Measurements from ENCODE around the gene TRIM59. TPM values are rescaled to one million over a fixed set of nuclear protein-coding genes. Genes with fewer than 3 reads are reported as not detected.

Gene TRIM59
- total and polyA plus RNA-seq, 10 donors: 3.3 to 21.4 (median 11.9) TPM

- peaks cover 0 to 8% (median 0%) of the 10 kb centered on the region in 6 donors for H3K4me1 ChIP-seq
- no peak overlapping the region for H3K27ac ChIP-seq
- H3K27me3 ChIP-seq (replicated peaks in 1 of 7): no peaks in the 10 kb centered on the region
- H3K36me3 ChIP-seq: no peaks in the 10 kb centered on the region
- intact Hi-C loops (cut with DNase I; ENCODE audit: low total_unique reads): no loop called here
- no peak overlapping the region for H3K4me3 ChIP-seq
- 89 to 95% (median 93%) methylated on average over 10 of the region's 10 CpGs for WGBS, 5 donors
- no peaks in the 10 kb centered on the region for H3K9me3 ChIP-seq
- TF ChIP-seq POLR2AphosphoS5 (IDR thresholded peaks at IDR 0.05) (no peak), CTCF (IDR thresholded peaks at IDR 0.05 in 8 of 11, conservative IDR thresholded peaks at IDR 0.05 in 3 of 11) (no peak), POLR2A (IDR thresholded peaks at IDR 0.05) (no peak)
- DNase-seq: no peak
Measured at GRCh38 chr3:160479376-160479775, 29.8 kb upstream of the TRIM59 start.

DNA sequence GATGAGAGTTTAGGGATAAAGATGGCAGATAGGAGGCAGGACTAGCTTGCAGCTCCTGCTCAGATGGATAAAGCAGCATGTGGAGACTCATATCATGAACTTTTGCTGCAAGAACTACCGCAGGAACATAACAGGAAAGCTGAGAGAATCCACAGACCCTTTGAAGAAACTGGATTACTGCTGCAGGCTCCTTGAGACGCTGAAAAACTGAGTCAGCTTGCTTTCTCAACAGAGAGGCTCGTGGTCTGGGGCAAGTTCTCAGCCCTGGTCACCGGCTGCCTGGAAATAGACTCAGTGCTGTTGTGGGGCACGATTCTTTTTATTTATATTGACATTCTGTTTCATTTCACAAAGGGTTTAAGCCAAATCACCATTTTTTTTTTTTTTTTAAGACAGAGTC, 28.8 kb upstream of the TRIM59 start:
- Histone ChIP-seq H3K27me3 (replicated peaks in 1 of 7) (no peaks in the 10 kb centered on the region), H3K4me3 (no peak overlapping the region), H3K27ac (no peak overlapping the region), H3K4me1 (peaks cover 0 to 8% (median 0%) of the 10 kb centered on the region in 6 donors), H3K36me3 (no peaks in the 10 kb centered on the region), H3K9me3 (no peaks in the 10 kb centered on the region)
- no peak for DNase-seq
- intact Hi-C loops (cut with DNase I; ENCODE audit: low total_unique reads): no loop called here
- TF ChIP-seq POLR2A (IDR thresholded peaks at IDR 0.05) (no peak), POLR2AphosphoS5 (IDR thresholded peaks at IDR 0.05) (no peak)
- WGBS, 5 donors: 66 to 88% (median 80%) methylated on average over 5 of the region's 5 CpGs

DNA sequence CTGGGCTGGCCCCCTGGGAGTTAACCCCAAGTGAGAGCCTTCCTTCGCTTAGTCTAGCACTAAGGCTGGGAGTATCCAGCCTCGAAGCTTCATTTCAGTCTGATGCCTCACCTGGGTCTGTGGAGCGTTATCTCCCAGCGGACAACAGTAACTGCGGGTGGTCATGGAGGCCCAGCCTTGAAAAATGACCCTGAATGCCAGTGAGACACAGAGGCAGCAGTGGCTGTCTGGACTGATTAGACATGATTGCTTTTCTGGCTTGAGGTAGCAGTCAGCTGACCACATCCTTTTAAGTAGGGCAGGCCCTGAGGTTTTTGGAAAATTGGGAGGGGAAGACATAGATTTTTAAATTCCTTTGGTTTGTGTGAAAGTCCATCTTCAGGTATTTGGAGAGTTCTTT, 28.2 kb upstream of the TRIM59 start:
- no peak for DNase-seq
- H3K4me1 ChIP-seq: peaks cover 0 to 8% (median 0%) of the 10 kb centered on the region in 6 donors
- intact Hi-C loops (cut with DNase I; ENCODE audit: low total_unique reads): no loop called here
- no peak for TF ChIP-seq POLR2AphosphoS5 (IDR thresholded peaks at IDR 0.05)
- no peak for TF ChIP-seq POLR2A (IDR thresholded peaks at IDR 0.05)
- WGBS, 5 donors: 47 to 96% (median 81%) methylated on average over 5 of the region's 5 CpGs
- H3K9me3 ChIP-seq: no peaks in the 10 kb centered on the region
- H3K27ac ChIP-seq: no peak overlapping the region
- H3K27me3 ChIP-seq (replicated peaks in 1 of 7): no peaks in the 10 kb centered on the region
- H3K4me3 ChIP-seq: no peak overlapping the region
- H3K36me3 ChIP-seq: no peaks in the 10 kb centered on the region

- no peak overlapping the region for H3K4me3 ChIP-seq
- TF ChIP-seq POLR2AphosphoS5 (IDR thresholded peaks at IDR 0.05): no peak
- no peak for TF ChIP-seq CTCF (IDR thresholded peaks at IDR 0.05 in 8 of 11, conservative IDR thresholded peaks at IDR 0.05 in 3 of 11)
- no peak for TF ChIP-seq POLR2A (IDR thresholded peaks at IDR 0.05)
- no peak overlapping the region for H3K27ac ChIP-seq
- no peaks in the 10 kb centered on the region for H3K4me1 ChIP-seq
- DNase-seq: no peak
- H3K36me3 ChIP-seq: no peaks in the 10 kb centered on the region
- 94 to 97% (median 95%) methylated on average over 2 of the region's 2 CpGs for WGBS, 5 donors
- intact Hi-C loops (cut with DNase I; ENCODE audit: low total_unique reads): no loop called here
- H3K9me3 ChIP-seq: peaks cover 0 to 12% (median 10%) of the 10 kb centered on the region in 8 donors
- H3K27me3 ChIP-seq (replicated peaks in 1 of 7): no peaks in the 10 kb centered on the region
Measured at GRCh38 chr3:160475884-160476283, 26.3 kb upstream of the TRIM59 start.

- TF ChIP-seq POLR2AphosphoS5 (IDR thresholded peaks at IDR 0.05) (no peak), CTCF (IDR thresholded peaks at IDR 0.05 in 8 of 11, conservative IDR thresholded peaks at IDR 0.05 in 3 of 11) (no peak), POLR2A (IDR thresholded peaks at IDR 0.05) (no peak)
- intact Hi-C loops (cut with DNase I; ENCODE audit: low total_unique reads): no loop called here
- 59 to 77% (median 64%) methylated on average over 2 of the region's 2 CpGs for WGBS, 5 donors
Measured at GRCh38 chr3:160475153-160475552, 25.6 kb upstream of the TRIM59 start.

More at GRCh38 chr3:160475153-160475552, 25.6 kb upstream of the TRIM59 start:
- Histone ChIP-seq H3K9me3 (peaks cover 0 to 19% (median 17%) of the 10 kb centered on the region in 8 donors), H3K27ac (no peak overlapping the region), H3K4me1 (no peaks in the 10 kb centered on the region), H3K4me3 (no peak overlapping the region), H3K36me3 (no peaks in the 10 kb centered on the region), H3K27me3 (replicated peaks in 1 of 7) (no peaks in the 10 kb centered on the region)
- DNase-seq: no peak
